Upper lobe of left lung (tissue), 6 donors: ENCODE measurements around the gene IKBKG. TPM values are rescaled to one million over a fixed set of nuclear protein-coding genes. Genes with fewer than 3 reads are reported as not detected.
A peak's percentile ranks its signal among the peaks of the same experiment; 100 is the strongest.
"Not testable (repeated sequence)": the region's sequence is repeated elsewhere in the genome, so short reads cannot be mapped to it uniquely, and the experiment has no call there.

ENCODE experiments used
- ATAC-seq, 2 donors: fragments of 200-7000 bp; cut with Tn5 transposase; one replicate each; pipeline ENCODE4 v1.9.1; 2022; ENCODE audit warnings: mild to moderate bottlenecking in 2 of 2, moderate library complexity in 2 of 2; ENCODE audit not compliant: low FRiP score in 2 of 2
- DNase-seq, 2 donors: peaks; one replicate each; pipeline ENCODE4 v3.0.0-alpha.2; 2019 to 2020
- H3K27ac ChIP-seq, 4 donors: fragments of 200-600 bp; sonication (generic); one replicate each; pipeline ENCODE4 v1.5.1; 2016 to 2019
- H3K27me3 ChIP-seq, 4 donors: fragments of 200-600 bp; sonication (generic); one replicate each; pipeline ENCODE4 v1.5.1; 2017 to 2019
- H3K36me3 ChIP-seq, 4 donors: fragments of 200-600 bp; sonication (generic); one replicate each; pipeline ENCODE4 v1.5.1; 2016 to 2019
- H3K4me1 ChIP-seq, 4 donors: fragments of 200-600 bp; sonication (generic); one replicate each; pipeline ENCODE4 v1.5.1; 2018 to 2019
- H3K4me3 ChIP-seq, 4 donors: fragments of 200-600 bp; sonication (generic); one replicate each; pipeline ENCODE4 v1.5.1; 2017 to 2019; ENCODE audit warnings: mild to moderate bottlenecking in 2 of 4, moderate library complexity in 1 of 4
- H3K9me3 ChIP-seq, 4 donors: fragments of 200-600 bp; sonication (generic); one replicate each; pipeline ENCODE4 v1.5.1; 2018 to 2019
- EP300 ChIP-seq, 4 donors: sonication (generic); formaldehyde crosslinking; IDR thresholded peaks; one replicate each; pipeline ENCODE4 v1.5.1; 2017; ENCODE audit warnings: antibody characterized with exemption in 4 of 4, control low read depth in 2 of 4
- POLR2A ChIP-seq, 4 donors: fragments of 450-650 bp; IDR thresholded peaks; one replicate each; pipeline ENCODE4 v1.5.1; 2016 to 2017; ENCODE audit warnings: antibody characterized with exemption in 4 of 4, mild to moderate bottlenecking in 2 of 4
- POLR2AphosphoS5 ChIP-seq, 2 donors: sonication (generic); formaldehyde crosslinking; IDR thresholded peaks; one replicate each; pipeline ENCODE4 v1.5.1; 2017; ENCODE audit warnings: antibody characterized with exemption in 2 of 2
- WGBS, 2 donors: methylation state at CpG; one replicate each; pipeline ENCODE4 v1.1.5; 2017 to 2018; 5-methylcytosine and 5-hydroxymethylcytosine counted together
- total RNA-seq, 6 donors: library from RNA; depleted of rRNA in 4 of 6; stranded (reverse); fragments of >200 nt in 4 of 6; gene quantifications; one replicate each; pipeline versions ENCODE4 v1.1.0 to v1.2.1, GENCODE V29; 2016 to 2021
- TF ChIP-seq, protein P1 (sequence below), 6 experiments: fragments of 450-650 bp in 4 of 6; fragments of 200-600 bp in 2 of 6; sonication (generic) in 2 of 6; IDR thresholded peaks; one replicate each; pipeline ENCODE4 v1.5.1; 2016 to 2019; ENCODE audit warnings: antibody characterized with exemption in 6 of 6
- donor health status: DM: no; HTN: no; CAD: no; lungs with moderate emphysema.
- donor health status: DM: no; HTN: yes; CAD: no; lungs with severe emphysema.

IKBKG gene
- total RNA-seq, 6 donors from 2014 or later: 11.1 to 46.3 (median 39.7) TPM

GRCh38 chrX:154539077-154539476 lies 8.3 kb upstream of the IKBKG start:
- no peaks in the 10 kb centered on the region for H3K27me3 ChIP-seq
- TF ChIP-seq POLR2AphosphoS5 (IDR thresholded peaks at IDR 0.05): no peak
- no peak for TF ChIP-seq POLR2A (IDR thresholded peaks at IDR 0.05)
- TF ChIP-seq, protein P1, sequence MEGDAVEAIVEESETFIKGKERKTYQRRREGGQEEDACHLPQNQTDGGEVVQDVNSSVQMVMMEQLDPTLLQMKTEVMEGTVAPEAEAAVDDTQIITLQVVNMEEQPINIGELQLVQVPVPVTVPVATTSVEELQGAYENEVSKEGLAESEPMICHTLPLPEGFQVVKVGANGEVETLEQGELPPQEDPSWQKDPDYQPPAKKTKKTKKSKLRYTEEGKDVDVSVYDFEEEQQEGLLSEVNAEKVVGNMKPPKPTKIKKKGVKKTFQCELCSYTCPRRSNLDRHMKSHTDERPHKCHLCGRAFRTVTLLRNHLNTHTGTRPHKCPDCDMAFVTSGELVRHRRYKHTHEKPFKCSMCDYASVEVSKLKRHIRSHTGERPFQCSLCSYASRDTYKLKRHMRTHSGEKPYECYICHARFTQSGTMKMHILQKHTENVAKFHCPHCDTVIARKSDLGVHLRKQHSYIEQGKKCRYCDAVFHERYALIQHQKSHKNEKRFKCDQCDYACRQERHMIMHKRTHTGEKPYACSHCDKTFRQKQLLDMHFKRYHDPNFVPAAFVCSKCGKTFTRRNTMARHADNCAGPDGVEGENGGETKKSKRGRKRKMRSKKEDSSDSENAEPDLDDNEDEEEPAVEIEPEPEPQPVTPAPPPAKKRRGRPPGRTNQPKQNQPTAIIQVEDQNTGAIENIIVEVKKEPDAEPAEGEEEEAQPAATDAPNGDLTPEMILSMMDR (IDR thresholded peaks at IDR 0.05): no peak
- no peak for TF ChIP-seq EP300 (IDR thresholded peaks at IDR 0.05)

GRCh38 chrX:154540365-154540764 lies 7.1 kb upstream of the IKBKG start:
- H3K27me3 ChIP-seq, ATAC-seq, H3K36me3 ChIP-seq, H3K4me3 ChIP-seq, H3K9me3 ChIP-seq, DNase-seq: not testable (repeated sequence)
- WGBS, 2 donors: 72 to 79% methylated on average over 7 of the region's 7 CpGs
- H3K27ac ChIP-seq: peak overlapping the region; percentile 84 to 87 (median 86)
- peaks cover 19 to 43% (median 28%) of the 10 kb centered on the region in 4 donors for H3K4me1 ChIP-seq

More at GRCh38 chrX:154539077-154539476, 8.3 kb upstream of the IKBKG start:
- H3K4me1 ChIP-seq: peaks cover 16 to 37% (median 28%) of the 10 kb centered on the region in 4 donors
- H3K27ac ChIP-seq: peak overlapping the region in 1 of 4 donors; percentile 18
- no peak overlapping the region for H3K4me3 ChIP-seq
- 74 to 90% methylated on average over 5 to 8 of the region's 8 CpGs for WGBS, 2 donors
- no peaks in the 10 kb centered on the region for H3K9me3 ChIP-seq
- H3K36me3 ChIP-seq: peaks cover 0 to 19% (median 2%) of the 10 kb centered on the region in 4 donors
- DNase-seq: no peak
- no peak for ATAC-seq

GRCh38 chrX:154540897-154541535 lies 6.4 kb upstream of the IKBKG start:
- peak overlapping the region; percentile 84 to 87 (median 86) for H3K27ac ChIP-seq
- ATAC-seq (peak in 1 of 2 donors; percentile 81), DNase-seq (peak in 1 of 2 donors; percentile 76)
- H3K4me1 ChIP-seq: peaks cover 23 to 50% (median 33%) of the 10 kb centered on the region in 4 donors
- WGBS, 2 donors: 74% methylated on average over 19 of the region's 19 CpGs; no CpG with 5 or more reads in 1 of the 2 donors
- H3K9me3 ChIP-seq: no peaks in the 10 kb centered on the region
- H3K4me3 ChIP-seq: peak overlapping the region in 1 of 4 donors; percentile 5
- peaks cover 0 to 2% (median 0%) of the 10 kb centered on the region in 4 donors for H3K36me3 ChIP-seq
- TF ChIP-seq POLR2A (IDR thresholded peaks at IDR 0.05) (peak in 1 of 4 donors; percentile 33), POLR2AphosphoS5 (IDR thresholded peaks at IDR 0.05) (no peak)
- no peaks in the 10 kb centered on the region for H3K27me3 ChIP-seq

- WGBS, 2 donors: 67% methylated on average over 5 of the region's 5 CpGs; no CpG with 5 or more reads in 1 of the 2 donors
- peak overlapping the region in 1 of 4 donors; percentile 5 for H3K4me3 ChIP-seq
Measured at GRCh38 chrX:154541589-154541895, 5.9 kb upstream of the IKBKG start.

GRCh38 chrX:154541896-154542722 lies 5.3 kb upstream of the IKBKG start:
- peak overlapping the region; percentile 84 to 87 (median 86) for H3K27ac ChIP-seq
- no peaks in the 10 kb centered on the region for H3K27me3 ChIP-seq
- peaks cover 0 to 3% (median 0%) of the 10 kb centered on the region in 4 donors for H3K9me3 ChIP-seq
- TF ChIP-seq EP300 (IDR thresholded peaks at IDR 0.05): no peak
- no peak for TF ChIP-seq POLR2A (IDR thresholded peaks at IDR 0.05)
- TF ChIP-seq, protein P1 (IDR thresholded peaks at IDR 0.05): no peak
- TF ChIP-seq POLR2AphosphoS5 (IDR thresholded peaks at IDR 0.05): peak in 1 of 2 donors; percentile 54
- ATAC-seq: peak; percentile 35 to 73
- peak; percentile 81 to 83 for DNase-seq
- no peaks in the 10 kb centered on the region for H3K36me3 ChIP-seq
- H3K4me3 ChIP-seq: peak overlapping the region in 2 of 4 donors; percentile 3 to 21
- H3K4me1 ChIP-seq: peaks cover 26 to 54% (median 34%) of the 10 kb centered on the region in 4 donors
- WGBS, 2 donors: 57% methylated on average over 12 of the region's 12 CpGs; no CpG with 5 or more reads in 1 of the 2 donors

More at GRCh38 chrX:154541589-154541895, 5.9 kb upstream of the IKBKG start:
- Histone ChIP-seq H3K27me3 (no peaks in the 10 kb centered on the region), H3K4me1 (peaks cover 26 to 54% (median 34%) of the 10 kb centered on the region in 4 donors), H3K27ac (peak overlapping the region; percentile 84 to 87 (median 86)), H3K36me3 (no peaks in the 10 kb centered on the region), H3K9me3 (no peaks in the 10 kb centered on the region)
- TF ChIP-seq EP300 (IDR thresholded peaks at IDR 0.05) (no peak), POLR2A (IDR thresholded peaks at IDR 0.05) (no peak), POLR2AphosphoS5 (IDR thresholded peaks at IDR 0.05) (no peak)
- TF ChIP-seq, protein P1 (IDR thresholded peaks at IDR 0.05): no peak
- no peak for DNase-seq
- no peak for ATAC-seq
